Embryonic facial prominence (tissue), 1 donor: Measurements from ENCODE around the gene OSBPL10.

Experiments
- DNase-seq: peaks from one replicate; pipeline ENCODE4 v3.0.0-alpha.2; 2016; ENCODE audit errors: extremely low spot score

Gene OSBPL10

DNA sequence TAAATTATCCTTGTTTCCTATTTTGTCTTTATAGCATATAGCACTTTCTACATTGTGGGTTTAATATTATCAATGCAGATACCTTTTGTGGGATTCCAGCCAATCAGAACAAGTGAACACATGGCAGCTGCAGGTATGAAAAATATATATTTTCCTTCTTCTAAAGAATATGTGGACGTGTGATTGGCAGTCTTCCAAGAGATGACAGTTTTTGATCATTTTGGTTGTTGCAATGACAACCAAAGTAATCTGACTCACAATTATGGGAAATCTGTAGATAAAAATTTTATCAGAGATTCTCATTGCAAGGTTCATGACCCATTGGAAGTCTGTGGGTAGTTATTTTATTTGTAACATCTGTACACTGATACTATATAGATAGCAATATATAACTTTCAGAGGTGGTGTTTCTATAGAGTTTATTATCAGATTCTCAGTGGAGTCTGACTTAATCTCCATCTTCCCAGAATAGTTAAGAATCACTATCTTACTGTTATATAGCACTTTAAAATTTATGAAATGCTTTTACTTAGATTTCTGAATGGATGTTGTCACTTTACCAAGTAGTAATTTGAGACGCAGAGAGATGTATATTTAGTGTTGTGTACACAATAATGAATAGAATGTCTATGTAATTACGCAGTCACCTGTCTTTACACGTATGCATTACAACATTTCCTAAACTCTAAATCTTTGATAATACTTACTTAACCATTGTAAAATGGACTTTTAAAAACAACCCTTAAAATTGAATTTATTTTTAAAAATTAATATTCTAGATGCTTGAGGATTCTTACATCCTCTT is 365.8 kb downstream of the OSBPL10 start:
- no peak for DNase-seq

- no peak for DNase-seq
These were observed 366.7 kb downstream of the OSBPL10 start for GRCh38 chr3:31614162-31614921.

DNA sequence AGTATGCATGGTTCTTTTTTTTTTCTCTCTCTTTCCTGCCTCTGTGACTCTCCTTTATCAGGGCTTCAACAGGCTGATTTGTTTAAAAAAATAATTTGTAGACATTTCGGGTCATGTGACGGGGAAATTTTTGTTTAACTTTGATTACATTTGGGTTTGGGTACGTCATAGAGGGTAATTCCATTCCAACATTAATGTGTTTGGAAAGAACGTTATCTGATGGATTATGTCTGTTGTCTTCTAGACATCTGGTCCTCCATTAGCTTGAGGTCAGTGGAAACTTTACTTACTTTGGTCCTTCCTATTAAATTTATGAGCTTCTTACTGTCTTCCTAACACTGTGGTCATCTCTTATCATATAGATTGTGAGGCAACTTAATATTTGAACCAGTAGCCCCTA is 367.4 kb downstream of the OSBPL10 start:
- DNase-seq, result no peak

GRCh38 chr3:31613177-31613576 is 367.9 kb downstream of the OSBPL10 start:
- DNase-seq, result no peak
